Osteocyte (in vitro differentiated cells): ENCODE results near the gene STIP1. TPM values are rescaled to one million over a fixed set of nuclear protein-coding genes. Genes with fewer than 3 reads are reported as not detected.

Source experiments
- DNase-seq: peaks from one replicate; pipeline ENCODE4 v3.0.0; 2021; ENCODE audit warnings: mixed read lengths; ENCODE audit not compliant: unreplicated experiment; ENCODE audit errors: extremely low spot score
- H3K27ac Mint-ChIP-seq: one replicate; pipeline ENCODE4 v1.8.0; 2021; ENCODE audit warnings: mild to moderate bottlenecking, mixed read lengths; ENCODE audit not compliant: unreplicated experiment
- H3K27me3 Mint-ChIP-seq: one replicate; pipeline ENCODE4 v1.8.0; 2021; ENCODE audit warnings: mixed read lengths; ENCODE audit not compliant: unreplicated experiment
- H3K36me3 Mint-ChIP-seq: one replicate; pipeline ENCODE4 v1.8.0; 2021; ENCODE audit warnings: mixed read lengths; ENCODE audit not compliant: unreplicated experiment
- H3K4me1 Mint-ChIP-seq: one replicate; pipeline ENCODE4 v1.8.0; 2021; ENCODE audit warnings: mixed read lengths; ENCODE audit not compliant: unreplicated experiment
- H3K4me3 Mint-ChIP-seq: one replicate; pipeline ENCODE4 v1.8.0; 2021; ENCODE audit warnings: mild to moderate bottlenecking, moderate library complexity, mixed read lengths; ENCODE audit not compliant: unreplicated experiment
- H3K9me3 Mint-ChIP-seq: one replicate; pipeline ENCODE4 v1.8.0; 2021; ENCODE audit warnings: mixed read lengths; ENCODE audit not compliant: unreplicated experiment
- CTCF ChIP-seq: fragments of 200-600 bp; sonication (generic); IDR thresholded peaks from 2 replicates; pipeline ENCODE4 v1.5.0; 2021; ENCODE audit warnings: antibody characterized with exemption, mild to moderate bottlenecking, moderate library complexity
- total RNA-seq: library from RNA; stranded (reverse); gene quantifications from 2 replicates; pipeline ENCODE4 v1.2.1, GENCODE V29; 2021

STIP1 gene
- total RNA-seq, 1 donor from 2014 or later, result 109 TPM

- Mint-ChIP-seq H3K4me1 (peaks cover 27% of the 10 kb centered on the region), H3K9me3 (no peaks in the 10 kb centered on the region), H3K4me3 (no peak overlapping the region), H3K36me3 (peaks cover 3% of the 10 kb centered on the region), H3K27me3 (no peaks in the 10 kb centered on the region), H3K27ac (no peak overlapping the region)
- no peak for DNase-seq
- no peak for TF ChIP-seq CTCF
Measured at GRCh38 chr11:64186492-64187165, 658 bp downstream of the STIP1 start.

GRCh38 chr11:64192434-64192833 is 6.5 kb downstream of the STIP1 start:
- no peak for TF ChIP-seq CTCF
- Mint-ChIP-seq H3K9me3 (no peaks in the 10 kb centered on the region), H3K27me3 (no peaks in the 10 kb centered on the region), H3K36me3 (peaks cover 31% of the 10 kb centered on the region), H3K27ac (no peak overlapping the region), H3K4me1 (peaks cover 3% of the 10 kb centered on the region), H3K4me3 (no peak overlapping the region)
- DNase-seq, result no peak

GRCh38 chr11:64196626-64197025 is 10.7 kb downstream of the STIP1 start:
- Mint-ChIP-seq H3K9me3 (no peaks in the 10 kb centered on the region), H3K27me3 (no peaks in the 10 kb centered on the region), H3K27ac (no peak overlapping the region), H3K4me1 (no peaks in the 10 kb centered on the region), H3K4me3 (no peak overlapping the region), H3K36me3 (peaks cover 51% of the 10 kb centered on the region)
- DNase-seq, result no peak
- TF ChIP-seq CTCF, result no peak

GRCh38 chr11:64198511-64198910 is 12.5 kb downstream of the STIP1 start:
- no peaks in the 10 kb centered on the region for H3K4me1 Mint-ChIP-seq
- TF ChIP-seq CTCF, result no peak
- H3K4me3 Mint-ChIP-seq, result no peak overlapping the region
- no peaks in the 10 kb centered on the region for H3K9me3 Mint-ChIP-seq
- H3K36me3 Mint-ChIP-seq, result peaks cover 60% of the 10 kb centered on the region
- DNase-seq, result no peak
- no peak overlapping the region for H3K27ac Mint-ChIP-seq
- no peaks in the 10 kb centered on the region for H3K27me3 Mint-ChIP-seq

- no peak for TF ChIP-seq CTCF
- H3K4me1 Mint-ChIP-seq, result peaks cover 10% of the 10 kb centered on the region
- H3K4me3 Mint-ChIP-seq, result no peak overlapping the region
- H3K27ac Mint-ChIP-seq, result no peak overlapping the region
- no peaks in the 10 kb centered on the region for H3K27me3 Mint-ChIP-seq
- H3K36me3 Mint-ChIP-seq, result peaks cover 55% of the 10 kb centered on the region
- no peaks in the 10 kb centered on the region for H3K9me3 Mint-ChIP-seq
- DNase-seq, result no peak
Measured at GRCh38 chr11:64201543-64201942, 15.6 kb downstream of the STIP1 start.
